SJCRH30 (cell line): ENCODE results near the gene IL1R2. TPM values are rescaled to one million over a fixed set of nuclear protein-coding genes. Genes with fewer than 3 reads are reported as not detected.

ENCODE experiments used
- DNase-seq, 2 experiments: peaks; one replicate each; pipeline ENCODE4 v3.0.0-alpha.2; 2015 to 2020
- H3K27ac ChIP-seq: fragments of 250-450 bp; sonication (Bioruptor Pico); 2 replicates; pipeline ENCODE4 v1.5.1; 2020; ENCODE audit warnings: mild to moderate bottlenecking, moderate library complexity
- H3K27me3 ChIP-seq: fragments of 250-450 bp; sonication (Bioruptor Pico); 2 replicates; pipeline ENCODE4 v1.5.1; 2020; ENCODE audit warnings: mild to moderate bottlenecking, moderate library complexity
- H3K36me3 ChIP-seq: fragments of 250-450 bp; sonication (Bioruptor Pico); 2 replicates; pipeline ENCODE4 v1.5.1; 2020; ENCODE audit warnings: mild to moderate bottlenecking, moderate library complexity
- H3K4me1 ChIP-seq: fragments of 250-450 bp; sonication (Bioruptor Pico); 2 replicates; pipeline ENCODE4 v1.5.1; 2020; ENCODE audit warnings: mild to moderate bottlenecking, moderate library complexity
- H3K4me3 ChIP-seq: fragments of 250-450 bp; sonication (Bioruptor Pico); 2 replicates; pipeline ENCODE4 v1.5.1; 2020; ENCODE audit warnings: mild to moderate bottlenecking, moderate library complexity
- H3K9me3 ChIP-seq: fragments of 250-450 bp; sonication (Bioruptor Pico); replicated peaks from 2 replicates; pipeline ENCODE4 v1.5.1; 2020; ENCODE audit warnings: mild to moderate bottlenecking, moderate library complexity
- total RNA-seq: library from RNA; depleted of rRNA; stranded (reverse); fragments of >200 nt; shearing (Covaris generic); gene quantifications from 2 replicates; pipeline ENCODE4 v1.2.3, GENCODE V29; 2014

The IL1R2 gene
- total RNA-seq, 1 experiment from 2014 or later: not detected

- no peak overlapping the region for H3K4me3 ChIP-seq
These were observed 53.9 kb downstream of the IL1R2 start for GRCh38 chr2:102045697-102046096.

DNA sequence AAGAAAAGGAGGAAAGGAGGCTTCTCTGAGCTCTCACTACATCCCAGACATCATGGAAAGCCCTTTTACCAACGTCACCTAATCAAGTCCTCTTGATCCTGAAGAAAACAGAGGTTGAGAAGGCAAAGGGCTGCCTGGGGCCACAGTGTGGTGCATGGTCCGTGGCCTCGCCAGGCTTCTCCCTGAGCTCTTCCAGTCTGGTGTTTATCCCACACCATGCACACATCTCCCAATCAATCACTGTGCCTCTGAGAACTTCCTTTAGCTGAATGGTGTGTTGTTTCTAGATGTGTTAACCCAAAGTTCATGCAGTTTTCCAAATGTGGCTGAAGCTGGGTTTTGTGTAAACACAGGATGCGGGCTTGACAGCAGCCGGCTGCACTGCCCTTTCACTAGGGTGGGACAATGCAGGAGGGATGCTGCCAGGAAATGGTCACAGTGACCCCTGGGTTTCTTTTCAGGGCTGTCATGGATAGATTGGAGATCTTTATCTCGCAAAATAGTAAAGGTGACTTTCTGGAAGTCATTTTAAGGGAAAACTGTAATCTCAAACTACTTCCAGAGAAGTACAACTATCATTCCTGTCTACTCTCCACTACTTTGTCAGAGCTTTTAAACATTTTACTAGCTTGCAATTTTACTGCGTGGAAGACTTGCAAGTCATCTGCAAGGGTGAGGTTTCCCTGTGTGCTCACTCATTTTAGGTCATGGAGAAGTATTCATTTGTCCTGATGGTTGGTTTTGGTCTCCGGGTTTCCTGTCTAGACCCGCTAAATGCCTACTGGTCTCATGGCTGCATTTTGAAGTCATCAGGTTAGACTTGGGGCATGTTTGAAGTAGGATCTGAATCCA lies 54.6 kb downstream of the IL1R2 start:
- no peak overlapping the region for H3K27ac ChIP-seq
- H3K4me1 ChIP-seq: no peaks in the 10 kb centered on the region
- H3K36me3 ChIP-seq: no peaks in the 10 kb centered on the region
- no peak overlapping the region for H3K4me3 ChIP-seq
- H3K9me3 ChIP-seq: no peaks in the 10 kb centered on the region
- no peak for DNase-seq
- no peaks in the 10 kb centered on the region for H3K27me3 ChIP-seq

More at GRCh38 chr2:102045697-102046096, 53.9 kb downstream of the IL1R2 start:
- Histone ChIP-seq H3K36me3 (no peaks in the 10 kb centered on the region), H3K4me1 (no peaks in the 10 kb centered on the region), H3K9me3 (no peaks in the 10 kb centered on the region), H3K27ac (no peak overlapping the region), H3K27me3 (no peaks in the 10 kb centered on the region)
- DNase-seq: no peak

GRCh38 chr2:102048465-102048864 lies 56.7 kb downstream of the IL1R2 start:
- H3K36me3 ChIP-seq: no peaks in the 10 kb centered on the region
- no peaks in the 10 kb centered on the region for H3K9me3 ChIP-seq
- no peak for DNase-seq
- H3K4me3 ChIP-seq: no peak overlapping the region
- no peaks in the 10 kb centered on the region for H3K4me1 ChIP-seq
- H3K27me3 ChIP-seq: no peaks in the 10 kb centered on the region
- H3K27ac ChIP-seq: no peak overlapping the region

DNA sequence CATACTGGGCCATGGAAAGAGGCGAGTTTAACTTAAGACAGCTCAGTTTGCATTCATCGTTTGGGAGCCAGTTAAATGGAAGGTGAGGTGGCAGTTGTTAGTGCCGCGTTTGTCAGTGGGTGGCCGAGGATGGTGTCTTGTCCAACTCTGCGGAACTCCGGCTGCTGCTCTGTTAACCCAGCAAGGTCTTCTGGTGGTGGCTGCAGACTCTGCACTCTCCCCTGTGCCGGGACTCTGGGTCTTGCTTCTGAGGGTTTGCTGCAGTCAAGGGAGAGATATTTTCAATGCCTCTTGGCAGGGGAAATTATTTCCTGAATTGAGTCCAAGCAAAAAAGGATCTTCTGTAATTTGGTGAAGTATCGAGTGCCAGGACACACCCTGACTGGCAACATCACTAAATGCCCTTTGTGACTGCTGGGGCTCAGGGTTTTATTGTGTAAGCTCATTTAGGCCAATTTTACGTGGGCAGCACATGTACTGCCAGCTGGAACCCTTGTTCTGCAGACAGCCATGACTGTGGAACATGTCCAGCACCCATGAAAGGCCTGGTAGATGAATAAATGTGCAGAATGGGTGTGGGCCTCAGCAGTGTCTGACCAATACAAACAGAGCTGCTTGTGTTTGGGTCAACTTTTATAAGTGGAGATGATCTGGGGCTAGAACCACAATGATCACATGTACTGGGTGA lies 58.1 kb downstream of the IL1R2 start:
- Histone ChIP-seq H3K9me3 (no peaks in the 10 kb centered on the region), H3K4me3 (no peak overlapping the region), H3K36me3 (no peaks in the 10 kb centered on the region), H3K27me3 (no peaks in the 10 kb centered on the region), H3K27ac (no peak overlapping the region), H3K4me1 (no peaks in the 10 kb centered on the region)
- DNase-seq: no peak

- DNase-seq: no peak
- H3K27me3 ChIP-seq: no peaks in the 10 kb centered on the region
- H3K4me3 ChIP-seq: no peak overlapping the region
- H3K27ac ChIP-seq: no peak overlapping the region
- H3K36me3 ChIP-seq: no peaks in the 10 kb centered on the region
- no peaks in the 10 kb centered on the region for H3K4me1 ChIP-seq
- H3K9me3 ChIP-seq: no peaks in the 10 kb centered on the region
These were observed 59.2 kb downstream of the IL1R2 start for GRCh38 chr2:102050854-102051391.

DNA sequence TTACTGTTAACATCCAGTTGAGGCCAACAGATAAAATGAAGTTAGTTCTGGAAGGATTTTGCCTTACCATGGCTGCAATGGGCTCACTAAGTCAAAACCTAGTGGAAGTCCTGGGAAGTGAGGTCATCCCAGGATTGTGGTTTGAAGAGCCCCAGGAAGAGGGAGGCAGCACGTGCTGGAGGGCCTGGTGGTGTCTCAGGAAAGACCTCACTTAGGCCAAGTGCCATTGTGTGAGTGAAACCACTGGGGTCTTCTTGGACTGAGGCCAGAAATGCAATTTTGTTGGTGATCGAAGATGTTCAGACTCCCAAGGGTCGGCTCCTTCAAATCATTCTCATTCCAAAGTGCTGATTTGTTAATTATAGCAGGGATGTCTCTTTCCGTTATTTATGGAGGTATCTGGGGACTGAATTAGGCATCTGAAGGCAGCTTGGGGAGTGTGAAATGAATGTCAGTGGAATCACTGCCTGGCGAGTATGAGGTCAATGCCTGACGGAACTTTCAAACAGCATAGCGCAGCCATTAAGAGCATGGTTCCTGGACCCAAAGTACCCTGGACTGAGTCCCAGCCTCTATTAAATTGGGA lies 60.0 kb downstream of the IL1R2 start:
- DNase-seq: no peak
- H3K27ac ChIP-seq: no peak overlapping the region
- no peaks in the 10 kb centered on the region for H3K4me1 ChIP-seq
- no peaks in the 10 kb centered on the region for H3K36me3 ChIP-seq
- no peaks in the 10 kb centered on the region for H3K27me3 ChIP-seq
- H3K4me3 ChIP-seq: no peak overlapping the region
- no peaks in the 10 kb centered on the region for H3K9me3 ChIP-seq

DNA sequence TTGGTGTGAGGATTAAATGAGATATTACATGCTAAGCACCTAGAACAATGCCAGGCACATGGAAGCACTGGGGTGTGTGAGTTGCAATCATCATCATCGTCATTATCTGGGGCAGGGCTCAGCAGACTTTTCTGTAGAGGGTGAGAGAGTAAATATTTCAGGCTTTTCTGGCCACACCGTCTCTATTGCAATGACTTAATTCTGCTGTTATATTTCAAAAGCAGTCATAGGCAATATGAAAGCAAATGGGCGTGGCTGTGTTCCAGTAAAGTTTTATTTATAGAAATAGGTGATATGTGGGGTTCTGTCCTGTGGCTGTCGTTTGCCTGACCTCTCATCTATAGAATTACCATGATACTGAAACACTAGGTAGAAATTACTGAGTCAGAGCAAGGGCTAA lies 60.6 kb downstream of the IL1R2 start:
- no peak overlapping the region for H3K27ac ChIP-seq
- no peaks in the 10 kb centered on the region for H3K4me1 ChIP-seq
- no peaks in the 10 kb centered on the region for H3K9me3 ChIP-seq
- H3K36me3 ChIP-seq: no peaks in the 10 kb centered on the region
- no peak overlapping the region for H3K4me3 ChIP-seq
- no peaks in the 10 kb centered on the region for H3K27me3 ChIP-seq
- DNase-seq: no peak

DNA sequence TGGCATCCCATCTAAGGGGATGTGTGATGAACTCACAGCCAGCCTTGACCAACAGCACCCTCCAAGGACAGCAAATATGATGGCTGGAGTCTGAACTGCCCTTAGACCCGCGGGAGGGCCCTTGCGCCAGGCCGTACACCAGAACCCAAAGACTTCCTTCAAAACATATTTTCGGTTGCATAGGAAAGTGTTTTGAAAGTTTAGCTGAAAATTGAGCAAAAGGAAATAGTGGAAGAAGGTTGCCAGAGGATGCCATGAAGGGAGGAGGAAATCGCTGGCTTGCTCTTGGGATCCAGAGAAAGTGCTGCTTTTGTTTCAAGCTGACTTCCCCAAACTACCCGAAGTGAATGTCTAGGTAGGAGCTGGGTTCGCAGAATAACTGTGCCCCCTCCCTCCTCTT lies 61.3 kb downstream of the IL1R2 start:
- H3K27ac ChIP-seq: no peak overlapping the region
- H3K27me3 ChIP-seq: no peaks in the 10 kb centered on the region
- H3K4me3 ChIP-seq: no peak overlapping the region
- no peaks in the 10 kb centered on the region for H3K36me3 ChIP-seq
- H3K9me3 ChIP-seq: no peaks in the 10 kb centered on the region
- no peak for DNase-seq
- H3K4me1 ChIP-seq: no peaks in the 10 kb centered on the region

GRCh38 chr2:102055346-102055990 lies 63.7 kb downstream of the IL1R2 start:
- no peak for DNase-seq
- no peaks in the 10 kb centered on the region for H3K27me3 ChIP-seq
- no peaks in the 10 kb centered on the region for H3K36me3 ChIP-seq
- H3K9me3 ChIP-seq: no peaks in the 10 kb centered on the region
- H3K4me1 ChIP-seq: no peaks in the 10 kb centered on the region
- no peak overlapping the region for H3K27ac ChIP-seq
- no peak overlapping the region for H3K4me3 ChIP-seq

DNA sequence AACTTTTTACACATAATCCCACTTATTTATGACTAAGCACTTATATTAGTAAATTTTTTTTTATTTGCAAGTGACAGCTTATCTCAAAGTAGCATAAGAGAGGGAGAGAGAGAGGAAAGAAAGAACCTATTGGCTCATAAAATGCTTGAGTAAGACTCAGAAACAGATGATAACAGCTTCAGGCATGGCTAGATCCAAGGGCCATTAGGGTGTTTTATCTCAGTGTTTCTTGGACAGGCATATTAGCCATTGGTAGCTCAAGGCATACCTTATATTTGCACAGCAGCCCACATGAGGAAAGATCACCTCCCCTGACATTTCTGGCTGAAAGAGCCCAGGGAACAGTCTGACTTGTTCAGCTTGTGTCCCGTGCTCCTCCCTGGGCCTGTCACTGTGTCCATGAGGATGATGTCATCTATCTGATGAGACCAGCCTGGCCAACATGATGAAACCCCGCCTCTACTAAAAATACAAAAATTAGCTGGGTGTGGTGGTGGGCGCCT lies 64.4 kb downstream of the IL1R2 start:
- no peaks in the 10 kb centered on the region for H3K9me3 ChIP-seq
- H3K4me1 ChIP-seq: no peaks in the 10 kb centered on the region
- no peak for DNase-seq
- H3K4me3 ChIP-seq: no peak overlapping the region
- H3K27ac ChIP-seq: no peak overlapping the region
- H3K27me3 ChIP-seq: no peaks in the 10 kb centered on the region
- H3K36me3 ChIP-seq: no peaks in the 10 kb centered on the region

GRCh38 chr2:102057502-102058292 lies 65.9 kb downstream of the IL1R2 start:
- Histone ChIP-seq H3K27ac (no peak overlapping the region), H3K4me3 (no peak overlapping the region), H3K4me1 (no peaks in the 10 kb centered on the region), H3K9me3 (no peaks in the 10 kb centered on the region), H3K36me3 (no peaks in the 10 kb centered on the region), H3K27me3 (no peaks in the 10 kb centered on the region)
- DNase-seq: no peak

- H3K36me3 ChIP-seq: no peaks in the 10 kb centered on the region
- H3K27ac ChIP-seq: no peak overlapping the region
- no peak for DNase-seq
- H3K27me3 ChIP-seq: no peaks in the 10 kb centered on the region
- no peak overlapping the region for H3K4me3 ChIP-seq
- H3K4me1 ChIP-seq: no peaks in the 10 kb centered on the region
- no peaks in the 10 kb centered on the region for H3K9me3 ChIP-seq
These were observed 66.6 kb downstream of the IL1R2 start for GRCh38 chr2:102058293-102058833.

GRCh38 chr2:102059151-102059550 lies 67.4 kb downstream of the IL1R2 start:
- no peaks in the 10 kb centered on the region for H3K9me3 ChIP-seq
- no peaks in the 10 kb centered on the region; the same call in 1 of the 2 replicates for H3K4me1 ChIP-seq
- H3K27me3 ChIP-seq: no peaks in the 10 kb centered on the region
- H3K4me3 ChIP-seq: no peak overlapping the region
- DNase-seq: no peak
- H3K27ac ChIP-seq: no peak overlapping the region
- no peaks in the 10 kb centered on the region for H3K36me3 ChIP-seq

GRCh38 chr2:102060047-102060446 lies 68.3 kb downstream of the IL1R2 start:
- Histone ChIP-seq H3K4me3 (no peak overlapping the region), H3K4me1 (no peaks in the 10 kb centered on the region; the same call in 1 of the 2 replicates), H3K27ac (no peak overlapping the region), H3K36me3 (no peaks in the 10 kb centered on the region), H3K9me3 (no peaks in the 10 kb centered on the region), H3K27me3 (no peaks in the 10 kb centered on the region)
- DNase-seq: no peak
